GM23338 (cell line): Measurements from ENCODE around the gene BCL11B. TPM values are rescaled to one million over a fixed set of nuclear protein-coding genes. Genes with fewer than 3 reads are reported as not detected.

Source experiments
- ATAC-seq: fragments of 200-7000 bp; cut with Tn5 transposase; 3 replicates; pipeline ENCODE4 v1.9.1; 2020
- DNase-seq: peaks from one replicate; pipeline ENCODE4 v3.0.0-alpha.2; 2015; ENCODE audit warnings: low spot score
- H2AFZ ChIP-seq: fragments of 200-600 bp; sonication (generic); 2 replicates; pipeline ENCODE4 v1.8.0; 2016; ENCODE audit warnings: antibody characterized with exemption, mild to moderate bottlenecking, moderate library complexity
- H3F3A ChIP-seq: fragments of 200-600 bp; sonication (generic); replicated peaks from 2 replicates; pipeline ENCODE4 v1.8.0; 2017; ENCODE audit warnings: antibody characterized with exemption, mixed run types, low read depth
- H3K27ac ChIP-seq: fragments of 200-600 bp; sonication (generic); 2 replicates; pipeline ENCODE4 v1.6.1; 2016; ENCODE audit warnings: low read depth
- H3K27me3 ChIP-seq: fragments of 200-600 bp; sonication (generic); 2 replicates; pipeline ENCODE4 v1.8.0; 2016; ENCODE audit warnings: mild to moderate bottlenecking, mixed run types, moderate library complexity; ENCODE audit not compliant: insufficient read depth
- H3K36me3 ChIP-seq: fragments of 200-600 bp; sonication (generic); 2 replicates; pipeline ENCODE4 v1.8.0; 2016; ENCODE audit warnings: mild to moderate bottlenecking; ENCODE audit not compliant: insufficient read depth
- H3K4me1 ChIP-seq: fragments of 200-600 bp; sonication (generic); 2 replicates; pipeline ENCODE4 v1.8.0; 2016; ENCODE audit warnings: mild to moderate bottlenecking, moderate library complexity; ENCODE audit not compliant: insufficient read depth
- H3K4me2 ChIP-seq: fragments of 200-600 bp; sonication (generic); 2 replicates; pipeline ENCODE4 v1.7.1; 2017; ENCODE audit warnings: mixed run types
- H3K4me3 ChIP-seq: fragments of 200-600 bp; sonication (generic); 2 replicates; pipeline ENCODE4 v1.6.1; 2016; ENCODE audit warnings: mixed run types
- H3K79me2 ChIP-seq: fragments of 200-600 bp; sonication (generic); replicated peaks from 2 replicates; pipeline ENCODE4 v1.8.0; 2017; ENCODE audit warnings: mild to moderate bottlenecking; ENCODE audit not compliant: insufficient read depth
- H3K9me2 ChIP-seq: fragments of 200-600 bp; sonication (generic); 2 replicates; pipeline ENCODE4 v1.8.0; 2017; ENCODE audit not compliant: insufficient read depth
- H4K20me1 ChIP-seq: fragments of 200-600 bp; sonication (generic); replicated peaks from 2 replicates; pipeline ENCODE4 v1.8.0; 2017; ENCODE audit warnings: mild to moderate bottlenecking; ENCODE audit not compliant: insufficient read depth
- H3K27ac Mint-ChIP-seq: 2 replicates; pipeline ENCODE4 v1.8.0; 2020; ENCODE audit warnings: inconsistent platforms, mild to moderate bottlenecking, moderate library complexity, mixed read lengths
- H3K27me3 Mint-ChIP-seq: 3 replicates; pipeline ENCODE4 v1.8.0; 2022; ENCODE audit warnings: low read depth, mild to moderate bottlenecking, moderate library complexity, mixed read lengths, inconsistent platforms; ENCODE audit not compliant: insufficient read depth, poor library complexity
- H3K36me3 Mint-ChIP-seq: 3 replicates; pipeline ENCODE4 v1.8.0; 2021; ENCODE audit warnings: low read depth, mild to moderate bottlenecking, inconsistent platforms, moderate library complexity, mixed read lengths
- H3K4me1 Mint-ChIP-seq: 3 replicates; pipeline ENCODE4 v1.8.0; 2020; ENCODE audit warnings: mild to moderate bottlenecking, inconsistent platforms, mixed read lengths
- H3K4me3 Mint-ChIP-seq: 3 replicates; pipeline ENCODE4 v1.8.0; 2021; ENCODE audit warnings: moderate library complexity, mild to moderate bottlenecking, inconsistent platforms, mixed read lengths
- H3K9me3 Mint-ChIP-seq: 3 replicates; pipeline ENCODE4 v1.8.0; 2020; ENCODE audit warnings: moderate library complexity, mild to moderate bottlenecking, inconsistent platforms, mixed read lengths
- CREB1 ChIP-seq: fragments of 250-450 bp; sonication (Bioruptor Pico); IDR thresholded peaks from 2 replicates; pipeline ENCODE4 v1.5.0; 2020; ENCODE audit warnings: low read depth, mild to moderate bottlenecking, moderate library complexity
- CTCF ChIP-seq, 2 experiments: fragments of 200-600 bp in 1 of 2; sonication (generic) in 1 of 2; conservative IDR thresholded peaks; 2 replicates each; pipeline versions ENCODE4 v1.5.1 to v1.6.1; 2016 to 2017; ENCODE audit warnings: antibody characterized with exemption in 2 of 2, low read depth in 2 of 2, mild to moderate bottlenecking in 2 of 2, moderate library complexity in 1 of 2
- ETS1 ChIP-seq: IDR thresholded peaks from 2 replicates; pipeline ENCODE4 v1.6.1; 2016; ENCODE audit warnings: antibody characterized with exemption
- EZH2phosphoT487 ChIP-seq: fragments of 200-600 bp; sonication (generic); IDR thresholded peaks from one replicate; pipeline ENCODE4 v1.8.1; 2018; ENCODE audit warnings: antibody characterized with exemption; ENCODE audit not compliant: unreplicated experiment
- NANOG ChIP-seq: IDR thresholded peaks from 2 replicates; pipeline ENCODE4 v1.6.1; 2016; ENCODE audit warnings: antibody characterized with exemption, borderline replicate concordance
- POLR2AphosphoS5 ChIP-seq: IDR thresholded peaks from 2 replicates; pipeline ENCODE4 v1.6.1; 2016; ENCODE audit warnings: antibody characterized with exemption, low read depth
- REST ChIP-seq: IDR thresholded peaks from one replicate; pipeline ENCODE4 v1.6.1; 2018; ENCODE audit warnings: antibody characterized with exemption; ENCODE audit not compliant: unreplicated experiment
- STAT1 ChIP-seq: IDR thresholded peaks from one replicate; pipeline ENCODE4 v1.6.1; 2016; ENCODE audit warnings: antibody characterized with exemption; ENCODE audit not compliant: unreplicated experiment
- ZNF114 ChIP-seq: fragments of 250-450 bp; sonication (Bioruptor Pico); IDR thresholded peaks from 2 replicates; pipeline ENCODE4 v1.5.0; 2020; ENCODE audit warnings: mild to moderate bottlenecking, moderate library complexity
- ZNF331 ChIP-seq: fragments of 250-450 bp; sonication (Bioruptor Pico); IDR thresholded peaks from 2 replicates; pipeline ENCODE4 v1.5.0; 2020; ENCODE audit warnings: low read depth, mild to moderate bottlenecking, moderate library complexity
- polyA plus RNA-seq: library from polyadenylated mRNA; unstranded; fragments of >200 nt; fragmentation: Nextera tagmentation; extraction: Ambion mirVana; gene quantifications from 2 replicates; pipeline ENCODE4 v1.2.1, GENCODE V29; 2016
- total RNA-seq: library from RNA; depleted of rRNA; stranded (reverse); fragments of >200 nt; shearing (Covaris generic); gene quantifications from 2 replicates; pipeline ENCODE4 v1.2.3, GENCODE V29; 2014

Gene BCL11B
- total and polyA plus RNA-seq, 2 experiments from 2014 or later: 2.4 to 6.7 TPM

GRCh38 chr14:99271221-99271941 lies 616 bp downstream of the BCL11B start:
- peak overlapping the region; percentile 35; the same call in 1 of the 2 replicates for H3K27ac Mint-ChIP-seq
- H3K9me3 Mint-ChIP-seq: peaks cover 3% of the 10 kb centered on the region; the same call in 2 of the 3 replicates
- peak overlapping the region; percentile 79 for H3K4me3 ChIP-seq
- peak overlapping the region; percentile 91 for H3K4me3 Mint-ChIP-seq
- no peaks in the 10 kb centered on the region for H3K9me2 ChIP-seq
- peaks cover 9% of the 10 kb centered on the region; the same call in 1 of the 2 replicates for H3F3A ChIP-seq
- peaks cover 34% of the 10 kb centered on the region for H3K4me1 Mint-ChIP-seq
- no peak overlapping the region for H2AFZ ChIP-seq
- H3K79me2 ChIP-seq: peaks cover 42% of the 10 kb centered on the region
- H3K36me3 ChIP-seq: no peaks in the 10 kb centered on the region
- peak overlapping the region; percentile 76 for H3K27ac ChIP-seq
- peaks cover 30% of the 10 kb centered on the region for H3K27me3 Mint-ChIP-seq
- ATAC-seq: no peak
- H3K27me3 ChIP-seq: peaks cover 4% of the 10 kb centered on the region; the same call in 1 of the 2 replicates
- H3K4me2 ChIP-seq: peak overlapping the region; percentile 88
- H3K36me3 Mint-ChIP-seq: no peaks in the 10 kb centered on the region; the same call in 2 of the 3 replicates
- H4K20me1 ChIP-seq: no peaks in the 10 kb centered on the region
- TF ChIP-seq EZH2phosphoT487: no peak
- TF ChIP-seq CTCF (conservative IDR thresholded peaks at IDR 0.05; ENCODE audit: low read depth in 2 of 2): no peak
- TF ChIP-seq ZNF114 (CRISPR knock-in tag): no peak
- TF ChIP-seq STAT1: no peak
- TF ChIP-seq POLR2AphosphoS5: no peak
- TF ChIP-seq NANOG: no peak
- no peak for TF ChIP-seq ETS1
- no peak for TF ChIP-seq ZNF331 (CRISPR knock-in tag)
- TF ChIP-seq CREB1 (CRISPR knock-in tag): no peak
- TF ChIP-seq REST: no peak
- no peak for DNase-seq
- H3K4me1 ChIP-seq: peaks cover 42% of the 10 kb centered on the region
